ENCODE measurements around the gene MMP24OS. TPM values are rescaled to one million over a fixed set of nuclear protein-coding genes. Genes with fewer than 3 reads are reported as not detected.
A peak's percentile ranks its signal among the peaks of the same experiment; 100 is the strongest.

Gene MMP24OS
- total and polyA plus RNA-seq, 8 donors, result 16.2 to 82.4 (median 38.6) TPM

DNA sequence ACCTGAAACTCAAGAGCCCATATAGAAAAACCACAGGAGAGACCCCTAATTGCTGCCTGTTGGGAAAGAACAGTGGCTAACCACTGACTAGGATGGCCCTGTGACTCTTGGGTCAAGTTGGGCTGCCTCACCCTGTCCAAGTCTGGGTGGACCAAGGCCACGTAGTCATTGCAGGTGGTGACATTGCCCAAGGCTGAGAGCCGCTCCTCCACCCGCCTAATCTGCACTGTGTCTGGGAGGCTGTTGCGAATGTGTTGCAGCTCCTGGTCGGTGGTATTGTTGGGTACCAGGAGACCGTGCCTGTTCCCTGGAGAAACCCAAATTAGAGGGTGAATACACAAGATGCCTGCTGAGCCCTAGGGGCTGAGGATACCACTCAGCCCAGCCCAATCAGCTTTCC is 2.6 kb upstream of the MMP24OS start:
- TF ChIP-seq POLR2A (IDR thresholded peaks at IDR 0.05) (no peak), POLR2AphosphoS5 (IDR thresholded peaks at IDR 0.05) (no peak), EP300 (IDR thresholded peaks at IDR 0.05) (no peak)
- TF ChIP-seq, protein P1, sequence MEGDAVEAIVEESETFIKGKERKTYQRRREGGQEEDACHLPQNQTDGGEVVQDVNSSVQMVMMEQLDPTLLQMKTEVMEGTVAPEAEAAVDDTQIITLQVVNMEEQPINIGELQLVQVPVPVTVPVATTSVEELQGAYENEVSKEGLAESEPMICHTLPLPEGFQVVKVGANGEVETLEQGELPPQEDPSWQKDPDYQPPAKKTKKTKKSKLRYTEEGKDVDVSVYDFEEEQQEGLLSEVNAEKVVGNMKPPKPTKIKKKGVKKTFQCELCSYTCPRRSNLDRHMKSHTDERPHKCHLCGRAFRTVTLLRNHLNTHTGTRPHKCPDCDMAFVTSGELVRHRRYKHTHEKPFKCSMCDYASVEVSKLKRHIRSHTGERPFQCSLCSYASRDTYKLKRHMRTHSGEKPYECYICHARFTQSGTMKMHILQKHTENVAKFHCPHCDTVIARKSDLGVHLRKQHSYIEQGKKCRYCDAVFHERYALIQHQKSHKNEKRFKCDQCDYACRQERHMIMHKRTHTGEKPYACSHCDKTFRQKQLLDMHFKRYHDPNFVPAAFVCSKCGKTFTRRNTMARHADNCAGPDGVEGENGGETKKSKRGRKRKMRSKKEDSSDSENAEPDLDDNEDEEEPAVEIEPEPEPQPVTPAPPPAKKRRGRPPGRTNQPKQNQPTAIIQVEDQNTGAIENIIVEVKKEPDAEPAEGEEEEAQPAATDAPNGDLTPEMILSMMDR (IDR thresholded peaks at IDR 0.05), result no peak
- Histone ChIP-seq H3K27ac (peak overlapping the region in 4 of 5 donors; percentile 96 to 99 (median 99)), H3K4me3 (no peak overlapping the region), H3K9me3 (no peaks in the 10 kb centered on the region), H3K4me1 (peaks cover 29 to 79% (median 70%) of the 10 kb centered on the region in 4 donors), H3K27me3 (no peaks in the 10 kb centered on the region), H3K36me3 (peaks cover 21 to 59% (median 47%) of the 10 kb centered on the region in 4 donors)
- WGBS, 5 donors, result 89 to 98% (median 95%) methylated on average over 5 to 6 of the region's 6 CpGs
- intact Hi-C loops (cut with DNase I; ENCODE audit: low total_unique reads), result no loop called here
- no peak for DNase-seq

DNA sequence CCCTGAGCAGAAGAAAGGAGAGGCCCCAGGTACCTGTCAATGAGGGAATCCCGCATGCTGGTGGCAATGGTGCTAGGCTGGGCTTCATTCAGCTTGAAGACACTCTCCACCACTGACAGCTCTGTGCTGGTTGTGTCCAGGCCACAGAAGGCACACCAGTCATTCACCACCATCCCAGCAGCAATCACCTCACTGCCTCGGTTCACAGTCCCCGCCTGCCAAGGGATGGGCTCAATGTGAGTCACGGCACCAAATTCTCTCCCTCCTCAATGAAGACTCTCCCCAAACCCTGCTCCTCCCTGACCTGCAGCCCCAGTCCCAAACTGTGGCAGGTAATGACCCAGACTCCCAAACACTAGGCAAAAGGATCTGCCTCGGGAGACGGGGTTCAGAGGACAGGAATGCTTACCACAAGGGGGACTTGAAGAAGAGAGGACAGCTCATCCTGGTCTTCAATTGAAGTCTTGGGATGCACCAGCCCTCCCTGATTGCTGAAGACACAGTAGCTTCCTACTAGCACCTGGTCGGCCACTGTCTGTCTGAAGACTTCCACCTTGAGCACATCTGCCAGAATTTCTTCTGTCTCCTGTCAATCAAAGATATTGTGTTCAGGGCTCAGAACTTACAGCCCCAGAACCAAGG is 1.7 kb upstream of the MMP24OS start:
- TF ChIP-seq EP300 (IDR thresholded peaks at IDR 0.05) (no peak), POLR2AphosphoS5 (IDR thresholded peaks at IDR 0.05) (no peak), POLR2A (IDR thresholded peaks at IDR 0.05) (no peak)
- TF ChIP-seq, protein P1 (IDR thresholded peaks at IDR 0.05), result no peak
- H3K4me3 ChIP-seq, result no peak overlapping the region
- intact Hi-C loops (cut with DNase I; ENCODE audit: low total_unique reads), result no loop called here
- H3K27ac ChIP-seq, result peak overlapping the region; percentile 96 to 99 (median 99)
- no peaks in the 10 kb centered on the region for H3K9me3 ChIP-seq
- H3K27me3 ChIP-seq, result no peaks in the 10 kb centered on the region
- WGBS, 5 donors, result 78 to 91% (median 82%) methylated on average over 7 of the region's 7 CpGs
- peaks cover 29 to 77% (median 69%) of the 10 kb centered on the region in 4 donors for H3K4me1 ChIP-seq
- peaks cover 21 to 67% (median 56%) of the 10 kb centered on the region in 4 donors for H3K36me3 ChIP-seq
- DNase-seq, result no peak

DNA sequence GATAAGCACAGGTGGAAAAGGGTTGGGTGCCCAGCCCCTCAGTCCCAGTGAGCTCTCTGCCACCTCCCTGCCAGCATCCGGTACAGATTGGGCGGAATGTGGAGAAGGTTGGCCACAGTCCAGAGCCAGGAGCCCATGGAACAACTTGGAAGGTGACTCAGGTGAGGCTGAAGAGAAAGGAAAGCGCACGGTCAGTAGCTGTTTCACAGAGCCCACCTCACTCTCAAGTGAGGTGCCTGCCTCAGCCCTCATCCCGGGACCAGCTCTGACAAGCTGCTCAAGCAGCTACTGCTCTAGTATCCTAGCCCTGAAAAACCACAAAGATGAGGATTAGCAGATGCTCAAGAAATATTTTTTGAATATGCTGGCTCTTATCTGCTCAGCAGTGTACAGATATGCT is 1.1 kb upstream of the MMP24OS start:
- H3K4me1 ChIP-seq, result peaks cover 29 to 76% (median 69%) of the 10 kb centered on the region in 4 donors
- H3K36me3 ChIP-seq, result peaks cover 21 to 74% (median 62%) of the 10 kb centered on the region in 4 donors
- TF ChIP-seq POLR2AphosphoS5 (IDR thresholded peaks at IDR 0.05), result peak in 1 of 3 donors; percentile 46
- TF ChIP-seq, protein P1 (IDR thresholded peaks at IDR 0.05), result no peak
- intact Hi-C loops (cut with DNase I; ENCODE audit: low total_unique reads), result no loop called here
- H3K27ac ChIP-seq, result peak overlapping the region; percentile 96 to 99 (median 99)
- no peaks in the 10 kb centered on the region for H3K27me3 ChIP-seq
- H3K9me3 ChIP-seq, result no peaks in the 10 kb centered on the region
- no peak overlapping the region for H3K4me3 ChIP-seq
- DNase-seq, result peak in 1 of 2 donors; percentile 82
- 26 to 67% (median 50%) methylated on average over 3 to 5 of the region's 5 CpGs for whole genome bisulfite sequencing, 5 donors

DNA sequence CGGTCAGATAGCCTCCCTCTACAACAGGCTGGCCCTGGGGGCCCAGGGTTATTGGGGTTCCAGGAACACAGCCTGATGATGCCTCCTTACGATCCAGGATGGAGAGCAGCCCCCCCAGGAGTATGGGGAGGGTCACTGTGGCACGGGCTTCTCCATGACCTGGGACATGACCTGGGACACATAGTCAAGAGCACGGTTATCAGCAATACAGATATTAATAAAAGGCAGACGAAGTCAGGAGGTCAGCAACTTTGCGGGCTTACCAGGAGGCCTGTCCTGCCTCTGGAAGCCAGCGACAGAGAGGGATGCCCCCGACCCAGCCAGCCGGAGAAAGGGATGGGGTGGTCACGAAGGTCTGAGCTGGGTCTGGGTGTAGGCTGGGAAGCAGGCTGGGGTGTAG is 795 bp downstream of the MMP24OS start:
- Histone ChIP-seq H3K4me1 (peaks cover 17 to 57% (median 51%) of the 10 kb centered on the region in 4 donors), H3K27me3 (no peaks in the 10 kb centered on the region), H3K36me3 (peaks cover 18 to 70% (median 64%) of the 10 kb centered on the region in 4 donors), H3K4me3 (peak overlapping the region; percentile 70 to 93 (median 78)), H3K27ac (peak overlapping the region; percentile 96 to 99 (median 99)), H3K9me3 (no peaks in the 10 kb centered on the region)
- DNase-seq, result no peak
- TF ChIP-seq, protein P1 (IDR thresholded peaks at IDR 0.05), result no peak
- TF ChIP-seq EP300 (IDR thresholded peaks at IDR 0.05) (no peak), POLR2A (IDR thresholded peaks at IDR 0.05) (no peak)
- WGBS, 5 donors, result 9 to 11% (median 11%) methylated on average over 9 to 10 of the region's 10 CpGs
- intact Hi-C loops (cut with DNase I; ENCODE audit: low total_unique reads), result no loop called here
